HG02885 (cell line): Measurements from ENCODE around the gene CBARP.

Experiments
- ATAC-seq: cut with Tn5 transposase; IDR thresholded peaks from one replicate; pipeline ENCODE4 v1.9.1; 2021; ENCODE audit warnings: mild to moderate bottlenecking; ENCODE audit not compliant: unreplicated experiment, poor library complexity

The CBARP gene

GRCh38 chr19:1275976-1276627, 38.3 kb upstream of the CBARP start:
- no peak for ATAC-seq

- peak; percentile 80 for ATAC-seq
These were observed 37.6 kb upstream of the CBARP start, which contains the start of gene FAM174C for GRCh38 chr19:1275260-1275975. TSS of gene FAM174C (plus strand) at chr19:1275530. CDS start at chr19:1275550, 20 bp downstream.

GRCh38 chr19:1274852-1275259, 37.1 kb upstream of the CBARP start:
- no peak for ATAC-seq

- ATAC-seq = no peak
These were observed 36.5 kb upstream of the CBARP start for GRCh38 chr19:1274081-1274851.

- ATAC-seq = no peak
These were observed 35.6 kb upstream of the CBARP start for GRCh38 chr19:1273263-1274041.

DNA sequence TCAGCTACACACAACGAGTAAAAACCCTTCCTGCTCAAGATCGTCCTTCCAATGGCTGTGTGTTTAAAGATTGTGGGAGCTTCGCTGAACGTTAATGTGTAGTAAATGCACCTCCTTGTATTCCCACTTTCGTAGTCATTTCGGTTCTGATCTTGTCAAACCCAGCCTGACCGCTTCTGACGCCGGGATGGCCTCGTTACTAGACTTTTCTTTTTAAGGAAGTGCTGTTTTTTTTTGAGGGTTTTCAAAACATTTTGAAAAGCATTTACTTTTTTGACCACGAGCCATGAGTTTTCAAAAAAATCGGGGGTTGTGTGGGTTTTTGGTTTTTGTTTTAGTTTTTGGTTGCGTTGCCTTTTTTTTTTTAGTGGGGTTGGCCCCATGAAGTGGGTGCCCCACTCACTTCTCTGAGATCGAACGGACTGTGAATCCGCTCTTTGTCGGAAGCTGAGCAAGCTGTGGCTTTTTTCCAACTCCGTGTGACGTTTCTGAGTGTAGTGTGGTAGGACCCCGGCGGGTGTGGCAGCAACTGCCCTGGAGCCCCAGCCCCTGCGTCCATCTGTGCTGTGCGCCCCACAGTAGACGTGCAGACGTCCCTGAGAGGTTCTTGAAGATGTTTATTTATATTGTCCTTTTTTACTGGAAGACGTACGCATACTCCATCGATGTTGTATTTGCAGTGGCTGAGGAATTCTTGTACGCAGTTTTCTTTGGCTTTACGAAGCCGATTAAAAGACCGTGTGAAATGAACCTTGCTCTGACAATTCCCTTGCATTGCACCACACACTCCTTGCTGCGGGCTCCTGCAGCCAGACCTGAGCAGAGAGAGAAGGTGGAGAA, 34.8 kb upstream of the CBARP start:
- no peak for ATAC-seq

- ATAC-seq = no peak
These were observed 34.0 kb upstream of the CBARP start for GRCh38 chr19:1271528-1272422.

- no peak for ATAC-seq
These were observed 33.2 kb upstream of the CBARP start for GRCh38 chr19:1270854-1271527.

GRCh38 chr19:1270213-1270853, 32.5 kb upstream of the CBARP start:
- ATAC-seq = no peak

DNA sequence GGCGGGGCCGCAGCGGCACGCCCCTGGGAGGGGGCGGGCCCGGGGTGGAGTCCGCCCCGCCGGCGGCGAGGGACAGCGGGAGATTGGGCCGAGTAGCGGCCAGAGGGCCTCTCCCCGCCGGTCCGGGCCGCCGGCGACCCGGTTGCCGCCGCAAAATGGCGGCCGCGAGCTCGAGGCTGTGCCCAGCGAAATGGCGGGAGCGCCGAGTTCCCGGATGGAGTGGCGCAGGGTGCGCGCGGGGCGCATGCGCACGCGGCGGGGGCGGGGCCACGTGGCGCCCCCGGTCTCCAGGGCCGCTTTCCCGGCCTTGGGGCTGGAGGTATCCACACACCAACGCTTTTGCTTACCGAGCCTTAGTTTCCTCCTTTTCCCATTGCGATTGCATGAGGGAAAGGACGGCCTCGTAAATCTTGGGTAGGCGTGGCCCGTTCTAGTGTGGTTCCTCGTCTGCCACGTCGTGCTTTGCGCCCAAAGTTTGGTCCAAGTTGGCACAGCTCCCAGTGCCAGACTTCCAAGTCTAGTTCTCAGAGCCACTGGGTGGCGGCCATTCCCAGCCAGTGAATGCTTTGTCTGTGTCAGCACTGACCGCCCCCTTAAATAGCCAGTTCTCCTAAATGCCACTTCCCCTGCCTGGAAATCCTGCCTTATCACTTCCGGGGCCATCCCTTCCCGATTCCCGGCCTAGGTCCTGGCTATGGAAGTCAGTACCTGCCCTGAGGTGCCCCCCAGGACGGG, 31.8 kb upstream of the CBARP start:
- peak; percentile 30 for ATAC-seq

- peak; percentile 61 for ATAC-seq
These were observed 31.3 kb upstream of the CBARP start, which contains the start of gene CIRBP for GRCh38 chr19:1269065-1269477. TSS of gene CIRBP (plus strand) at chr19:1269332. CDS start at chr19:1270934, 1,602 bp downstream.

GRCh38 chr19:1268226-1269064, 30.6 kb upstream of the CBARP start:
- no peak for ATAC-seq

DNA sequence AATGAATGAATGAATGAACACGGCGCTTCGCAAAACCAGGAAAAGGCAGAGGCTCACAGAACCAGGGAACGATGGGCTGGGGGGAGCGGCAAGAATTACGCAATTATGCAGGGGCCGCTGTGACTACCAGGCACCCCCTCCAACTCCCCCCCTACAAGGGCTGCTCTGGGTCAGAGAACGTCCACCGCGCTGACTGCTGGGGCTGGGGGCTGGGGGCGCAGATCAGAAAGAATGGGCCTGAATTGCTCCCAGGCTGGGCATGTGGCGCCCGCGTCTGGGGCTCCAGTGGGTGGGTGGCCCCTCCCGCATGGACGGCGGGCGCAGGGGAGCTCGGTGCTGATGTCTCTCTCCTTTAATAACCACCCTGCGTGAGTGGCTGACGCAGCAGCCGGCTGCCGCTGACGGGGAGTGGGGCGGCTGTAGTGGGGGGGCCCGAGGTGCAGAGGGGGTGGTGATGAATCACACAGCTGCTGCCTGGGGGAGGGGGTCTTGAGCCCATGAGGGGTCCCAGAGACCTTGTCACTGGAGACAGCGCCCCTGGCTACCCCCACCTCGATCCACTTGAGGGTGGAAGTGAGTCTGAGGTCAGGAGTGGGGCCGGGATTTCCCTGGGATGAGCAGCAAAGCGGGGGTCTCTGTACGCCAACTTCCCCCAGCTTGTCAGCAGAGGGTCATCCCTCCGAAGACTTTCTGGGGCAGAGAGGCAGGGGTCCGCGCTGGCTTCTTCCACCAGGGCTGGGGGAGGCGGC, 29.8 kb upstream of the CBARP start:
- ATAC-seq = no peak

DNA sequence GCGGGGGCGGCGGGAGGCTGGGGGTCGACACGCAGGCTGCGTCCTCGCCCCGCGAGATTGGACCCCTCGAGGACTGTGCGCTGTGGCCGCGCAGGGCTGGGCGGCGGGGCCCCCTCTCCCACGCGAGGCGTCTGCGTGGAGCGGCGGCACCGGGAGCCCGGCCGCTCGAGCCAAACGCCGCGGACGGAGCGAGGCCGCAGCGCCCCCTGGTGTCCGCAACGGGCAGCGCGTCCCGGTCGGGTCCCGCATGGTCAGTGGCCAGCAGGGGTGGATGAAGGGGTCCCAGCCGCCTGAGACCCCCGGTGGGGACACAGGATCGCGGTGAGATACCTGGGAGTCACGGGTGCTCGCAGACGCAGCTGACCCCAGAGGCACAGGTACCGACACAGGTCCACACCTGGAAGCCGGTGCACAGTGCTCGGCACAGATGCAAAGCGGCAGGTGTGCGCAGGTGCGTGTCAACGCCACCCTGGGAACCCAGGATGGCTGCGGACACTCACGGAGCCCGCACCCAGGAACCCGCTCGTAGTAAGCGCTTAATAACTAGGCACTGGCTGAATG, 29.2 kb upstream of the CBARP start:
- peak; percentile 19 for ATAC-seq
